HepG2 (cell line): Measurements from ENCODE around the gene LILRB4. TPM values are rescaled to one million over a fixed set of nuclear protein-coding genes. Genes with fewer than 3 reads are reported as not detected.

Experiments used
- ATAC-seq: fragments of 200-7000 bp; cut with Tn5 transposase; 3 replicates; pipeline ENCODE4 v1.9.1; 2020; ENCODE audit warnings: mild to moderate bottlenecking, moderate library complexity
- Bru-seq: library from RNA; stranded (reverse); fragments of 400-500 nt; gene quantifications from one replicate; lab custom pipeline; 2021; lab: Mats Ljungman, UMichigan
- BruChase-seq, 2 experiments: library from RNA; stranded (reverse); fragments of 400-500 nt; gene quantifications; one replicate each; lab custom pipeline; 2021; lab: Mats Ljungman, UMichigan
- BruUV-seq: library from RNA; stranded (reverse); fragments of 400-500 nt; replicated peaks from 2 replicates; lab custom pipeline; 2021; lab: Mats Ljungman, UMichigan
- CTCF ChIA-PET: fragments of 300-600 bp; formaldehyde crosslinking; extraction: SDS; loops from one replicate; lab custom pipeline; 2021; ENCODE audit warnings: low total read pairs, inconsistent platforms, low intra/inter-chr PET ratio; lab: Yijun Ruan, JAX
- POLR2A ChIA-PET: fragments of 350-600 bp; sonication (Branson Sonifier 250); formaldehyde crosslinking; loops from one replicate; lab custom pipeline; 2020; ENCODE audit warnings: antibody characterized with exemption, inconsistent platforms; lab: Yijun Ruan, JAX
- DNase-seq: peaks from one replicate; pipeline ENCODE4 v3.0.0-alpha.2; 2015; ENCODE audit warnings: low spot score
- FAIRE-seq: peaks from 3 replicates; lab custom pipeline; 2011; peaks lifted over from hg19 to GRCh38; lab: Jason Lieb, UNC
- H2AFZ ChIP-seq: one replicate; pipeline ENCODE4 v1.6.1; 2011; ENCODE audit warnings: low read length, inconsistent platforms
- H3K27ac ChIP-seq: fragments of 300-600 bp; 3 replicates; pipeline ENCODE4 v1.8.0; 2011; ENCODE audit warnings: mixed run types, mild to moderate bottlenecking, mixed read lengths, low read length, inconsistent platforms; ENCODE audit not compliant: insufficient read depth; ENCODE audit errors: extremely low read length
- H3K27me3 ChIP-seq, 2 experiments: fragments of 200-600 bp in 1 of 2; 2 replicates in 1 of 2; 3 replicates in 1 of 2; pipeline versions ENCODE4 v1.6.0 to v1.8.0; 2011; ENCODE audit warnings: low read length in 2 of 2, mild to moderate bottlenecking in 2 of 2, moderate library complexity in 2 of 2, inconsistent platforms in 1 of 2; ENCODE audit not compliant: insufficient read depth in 2 of 2, control insufficient read depth in 1 of 2
- H3K36me3 ChIP-seq, 2 experiments: fragments of 200-600 bp in 1 of 2; replicated peaks in 1 of 2; 2 replicates in 1 of 2; 3 replicates in 1 of 2; pipeline versions ENCODE4 v1.5.1 to v1.8.0; 2011; ENCODE audit warnings: low read length in 2 of 2, inconsistent platforms in 1 of 2; ENCODE audit not compliant: insufficient read depth in 2 of 2, control insufficient read depth in 1 of 2
- H3K4me1 ChIP-seq: 2 replicates; pipeline ENCODE4 v1.5.1; 2012; ENCODE audit warnings: low read length, inconsistent platforms; ENCODE audit not compliant: insufficient read depth
- H3K4me2 ChIP-seq: 2 replicates; pipeline ENCODE4 v1.6.0; 2011; ENCODE audit warnings: low read depth, low read length, inconsistent platforms
- H3K4me3 ChIP-seq, 3 experiments: fragments of 200-600 bp in 1 of 3; sonication (generic), shearing (Covaris generic) in 1 of 3; replicated peaks in 1 of 3; 2 replicates each; pipeline ENCODE4 v1.5.1; 2011 to 2016; ENCODE audit warnings: low read length in 3 of 3, inconsistent platforms in 2 of 3, low read depth in 2 of 3, mild to moderate bottlenecking in 2 of 3, control low read depth in 1 of 3, mixed read lengths in 1 of 3; ENCODE audit not compliant: insufficient read depth in 1 of 3
- H3K79me2 ChIP-seq: one replicate; pipeline ENCODE4 v1.6.1; 2011; ENCODE audit warnings: low read length, inconsistent platforms; ENCODE audit not compliant: insufficient read depth
- H3K9ac ChIP-seq: 2 replicates; pipeline ENCODE4 v1.6.0; 2011; ENCODE audit warnings: mild to moderate bottlenecking, low read depth, low read length, inconsistent platforms; ENCODE audit not compliant: insufficient read depth
- H3K9me3 ChIP-seq: 2 replicates; pipeline ENCODE4 v1.5.1; 2012; ENCODE audit warnings: mild to moderate bottlenecking, low read length
- H4K20me1 ChIP-seq: 2 replicates; pipeline ENCODE4 v1.6.0; 2011; ENCODE audit warnings: inconsistent platforms, mild to moderate bottlenecking, low read length, moderate library complexity; ENCODE audit not compliant: insufficient read depth
- MAFG ChIP-seq: sonication (generic); formaldehyde crosslinking; IDR thresholded peaks from 2 replicates; pipeline ENCODE4 v1.5.1; 2020; ENCODE audit warnings: mild to moderate bottlenecking, missing genetic modification reagents
- MED8 ChIP-seq: sonication (generic); formaldehyde crosslinking; IDR thresholded peaks from 2 replicates; pipeline ENCODE4 v1.8.1; 2023; ENCODE audit warnings: mild to moderate bottlenecking, missing genetic modification reagents; ENCODE audit not compliant: insufficient replicate concordance
- PPARG ChIP-seq: conservative IDR thresholded peaks from 2 replicates; pipeline ENCODE4 v1.6.1; 2016; ENCODE audit warnings: missing biosample characterization, missing genetic modification reagents
- SUZ12 ChIP-seq: fragments of 150-350 bp; IDR thresholded peaks from 2 replicates; pipeline ENCODE4 v1.6.1; 2014; ENCODE audit warnings: low read depth, low read length
- ZNF275 ChIP-seq: sonication (generic); formaldehyde crosslinking; IDR thresholded peaks from 2 replicates; pipeline ENCODE4 v1.8.0; 2022; ENCODE audit warnings: missing genetic modification reagents, mild to moderate bottlenecking, inconsistent platforms, borderline replicate concordance
- ZNF652 ChIP-seq: IDR thresholded peaks from 2 replicates; pipeline ENCODE4 v1.6.1; 2016; ENCODE audit warnings: low read depth, borderline replicate concordance
- ZNF768 ChIP-seq: sonication (generic); formaldehyde crosslinking; IDR thresholded peaks from 2 replicates; pipeline ENCODE4 v1.4.0; 2020; ENCODE audit warnings: missing genetic modification reagents
- WGBS: methylation state at CpG from one replicate; pipeline ENCODE4 v1.1.6; 2017; ENCODE audit warnings: low lambda C conversion rate; 5-methylcytosine and 5-hydroxymethylcytosine counted together
- in situ Hi-C: cut with HindIII; loops from 2 replicates; pipeline ENCODE4 v1.10.0; 2017; ENCODE audit warnings: low pct_unique_long_range_greater_than_20kb; ENCODE audit not compliant: extremely low pct_ligation_motif_present
- intact Hi-C: fragments of 100-400 bp; cut with micrococcal nuclease; formaldehyde crosslinking; loops from one replicate; pipeline ENCODE4 v1.10.0; 2022; ENCODE audit not compliant: unreplicated experiment
- long read RNA-seq, 2 experiments: library from RNA in 1 of 2; library from polyadenylated mRNA in 1 of 2; stranded (forward) in 1 of 2; unstranded in 1 of 2; transcript quantifications; one replicate each; pipeline ENCODE4 v2.0.0, GENCODE V29; 2019 to 2022
- polyA minus RNA-seq, 3 experiments: library from RNA; depleted of rRNA, polyadenylated mRNA; stranded (reverse); fragments of >200 nt; gene quantifications; 2 replicates each; pipeline ENCODE4 v1.2.3, GENCODE V29; 2011; ENCODE audit warnings: low replicate concordance in 1 of 3
- polyA plus RNA-seq, 8 experiments: library from polyadenylated mRNA; depleted of rRNA in 3 of 8; stranded (reverse) in 7 of 8; unstranded in 1 of 8; fragments of >200 nt; fragmentation: Illumina TruSeq in 4 of 8; extraction: Trizol in 4 of 8; gene quantifications; 2 replicates each; pipeline versions ENCODE4 v1.2.1 to v1.2.3, GENCODE V29; 2011 to 2016; ENCODE audit warnings: low read depth in 4 of 8, missing spikeins in 1 of 8, mixed read lengths in 1 of 8; ENCODE audit not compliant: insufficient read depth in 1 of 8
- total RNA-seq, 5 experiments: library from RNA; depleted of rRNA; stranded (reverse); fragments of >200 nt; fragmentation: Illumina TruSeq; extraction: Trizol; gene quantifications; 2 replicates each; pipeline ENCODE4 v1.2.3, GENCODE V29; 2016; ENCODE audit warnings: low read depth in 1 of 5
- TF ChIP-seq, protein P1 (sequence below): sonication (generic); formaldehyde crosslinking; IDR thresholded peaks from 2 replicates; pipeline ENCODE4 v1.5.1; 2020; ENCODE audit warnings: missing genetic modification reagents, mild to moderate bottlenecking, borderline replicate concordance

Gene LILRB4
- total RNA-seq (2016; rRNA removed; fragmentation: Illumina TruSeq; extraction: Trizol) (not detected in 2 replicates), polyA plus RNA-seq (2011; rRNA removed) (not detected in 2 replicates), polyA minus RNA-seq (2011; rRNA and poly(A)+ RNA removed; ENCODE audit: low replicate concordance) (not detected in 2 replicates), Bru-seq, nascent RNA (not detected), BruChase-seq, experiment 1, labeled RNA remaining after a 6-hour chase (not detected), BruChase-seq, experiment 2, labeled RNA remaining after a 2-hour chase (not detected)
- total RNA-seq (2016; cell fraction: cytosol; rRNA removed; fragmentation: Illumina TruSeq; extraction: Trizol; ENCODE audit: low read depth) = not detected in 2 replicates
- total RNA-seq (2016; cell fraction: insoluble cytoplasmic fraction; rRNA removed; fragmentation: Illumina TruSeq; extraction: Trizol) = not detected in 2 replicates
- total RNA-seq (2016; cell fraction: membrane; rRNA removed; fragmentation: Illumina TruSeq; extraction: Trizol) = not detected in 2 replicates
- not detected in 2 replicates for total RNA-seq (2016; cell fraction: nucleus; rRNA removed; fragmentation: Illumina TruSeq; extraction: Trizol)
- polyA plus RNA-seq (2011; cell fraction: cytosol; rRNA removed) = not detected in 2 replicates
- polyA plus RNA-seq (2011; cell fraction: nucleus; rRNA removed) = not detected in 2 replicates
- not detected in 2 replicates for polyA plus RNA-seq (2012)
- polyA plus RNA-seq (2016; cell fraction: cytosol; fragmentation: Illumina TruSeq; extraction: Trizol; ENCODE audit: low read depth) = not detected in 2 replicates
- polyA plus RNA-seq (2016; cell fraction: insoluble cytoplasmic fraction; fragmentation: Illumina TruSeq; extraction: Trizol; ENCODE audit: low read depth) = not detected in 2 replicates
- not detected in 2 replicates for polyA plus RNA-seq (2016; cell fraction: membrane; fragmentation: Illumina TruSeq; extraction: Trizol; ENCODE audit: low read depth)
- polyA plus RNA-seq (2016; cell fraction: nucleus; fragmentation: Illumina TruSeq; extraction: Trizol; ENCODE audit: insufficient read depth, low read depth) = not detected in 2 replicates
- not detected in 2 replicates for polyA minus RNA-seq (2011; cell fraction: cytosol; rRNA and poly(A)+ RNA removed)
- not detected in 2 replicates for polyA minus RNA-seq (2011; cell fraction: nucleus; rRNA and poly(A)+ RNA removed)
- long read RNA-seq, experiment 1 = 0 reads
- long read RNA-seq, experiment 2 = 0 reads

- 0% methylated on average over 2 of the region's 7 CpGs for WGBS
- Histone ChIP-seq H3K4me1 (no peaks in the 10 kb centered on the region), H3K4me2 (no peak within 1 kb of the TSS), H4K20me1 (no peaks in the 10 kb centered on the region), H3K4me3 (no peak within 1 kb of the TSS), H3K36me3 (no peaks in the 10 kb centered on the region), H3K9ac (no peak within 1 kb of the TSS), H3K27ac (no peak within 1 kb of the TSS), H3K27me3 (no peaks in the 10 kb centered on the region), H2AFZ (no peak within 1 kb of the TSS), H3K9me3 (no peaks in the 10 kb centered on the region), H3K79me2 (no peaks in the 10 kb centered on the region)
- FAIRE-seq = no peak
- intact Hi-C loops = no loop called here
- DNase-seq = no peak
- TF ChIP-seq, protein P1, sequence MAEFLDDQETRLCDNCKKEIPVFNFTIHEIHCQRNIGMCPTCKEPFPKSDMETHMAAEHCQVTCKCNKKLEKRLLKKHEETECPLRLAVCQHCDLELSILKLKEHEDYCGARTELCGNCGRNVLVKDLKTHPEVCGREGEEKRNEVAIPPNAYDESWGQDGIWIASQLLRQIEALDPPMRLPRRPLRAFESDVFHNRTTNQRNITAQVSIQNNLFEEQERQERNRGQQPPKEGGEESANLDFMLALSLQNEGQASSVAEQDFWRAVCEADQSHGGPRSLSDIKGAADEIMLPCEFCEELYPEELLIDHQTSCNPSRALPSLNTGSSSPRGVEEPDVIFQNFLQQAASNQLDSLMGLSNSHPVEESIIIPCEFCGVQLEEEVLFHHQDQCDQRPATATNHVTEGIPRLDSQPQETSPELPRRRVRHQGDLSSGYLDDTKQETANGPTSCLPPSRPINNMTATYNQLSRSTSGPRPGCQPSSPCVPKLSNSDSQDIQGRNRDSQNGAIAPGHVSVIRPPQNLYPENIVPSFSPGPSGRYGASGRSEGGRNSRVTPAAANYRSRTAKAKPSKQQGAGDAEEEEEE (CRISPR knock-in tag) = no peak
- TF ChIP-seq ZNF652 (CRISPR knock-in tag) = no peak
- no peak for TF ChIP-seq PPARG (CRISPR knock-in tag)
- TF ChIP-seq ZNF275 (CRISPR knock-in tag) = no peak
- no peak for TF ChIP-seq MAFG (CRISPR knock-in tag)
- TF ChIP-seq ZNF768 (CRISPR knock-in tag) = no peak
- no peak for TF ChIP-seq SUZ12
- TF ChIP-seq MED8 (CRISPR knock-in tag) = no peak
- ChIA-PET CTCF (no interaction called here), POLR2A (no interaction called here)
- no peak for ATAC-seq
- in situ Hi-C loops = no loop called here
- no TSS peak for BruUV-seq
Measured at GRCh38 chr19:54662730-54663129, at the start of gene LILRB4. TSS of gene LILRB4 (plus strand) at chr19:54662985. CDS start at chr19:54663034, 49 bp downstream.
